HCT116 (cell line): ENCODE measurements around the gene RAD51AP2. TPM values are rescaled to one million over a fixed set of nuclear protein-coding genes. Genes with fewer than 3 reads are reported as not detected.

Experiments used
- ATAC-seq: fragments of 200-7000 bp; cut with Tn5 transposase; 2 replicates; pipeline ENCODE4 v1.9.1; 2020; ENCODE audit warnings: mild to moderate bottlenecking, moderate library complexity
- BruUV-seq: library from RNA; stranded (reverse); fragments of 400-500 nt; replicated peaks from 2 replicates; lab custom pipeline; 2021; lab: Mats Ljungman, UMichigan
- CTCF ChIA-PET: fragments of 300-600 bp; sonication (Branson Sonifier 250); formaldehyde crosslinking; loops from one replicate; lab custom pipeline; 2021; ENCODE audit warnings: antibody characterized with exemption; lab: Charles Lee
- POLR2A ChIA-PET: fragments of 300-600, 350-600 bp; sonication (Branson Sonifier 250); formaldehyde crosslinking; loops from one replicate; lab custom pipeline; 2021; ENCODE audit warnings: antibody characterized with exemption; lab: Charles Lee
- RAD21 ChIA-PET, 2 experiments: fragments of 300-600 bp; sonication (Branson Sonifier 250); formaldehyde crosslinking; loops; one replicate each; lab custom pipeline; 2023; ENCODE audit warnings: low total read pairs in 2 of 2; ENCODE audit not compliant: uncharacterized antibody in 2 of 2, unreplicated experiment in 2 of 2, low non-redundant PET in 1 of 2; lab: Charles Lee
- DNase-seq: peaks from one replicate; pipeline ENCODE4 v3.0.0-alpha.2; 2010; ENCODE audit warnings: low read depth, low spot score
- H2AFZ ChIP-seq: fragments of 200-600 bp; shearing (Covaris generic), sonication (generic); 2 replicates; pipeline ENCODE4 v1.6.1; 2017; ENCODE audit warnings: low read depth, mixed run types, mixed read lengths, antibody characterized with exemption, low read length; ENCODE audit not compliant: poor library complexity, severe bottlenecking
- H3K27ac ChIP-seq: 2 replicates; pipeline ENCODE4 v1.5.1; 2012; ENCODE audit warnings: low read depth, low read length
- H3K27me3 ChIP-seq: fragments of 200-600 bp; sonication (generic); 2 replicates; pipeline ENCODE4 v1.6.1; 2016; ENCODE audit warnings: mixed run types, low read length, mixed read lengths; ENCODE audit not compliant: insufficient read depth
- H3K36me3 ChIP-seq, 2 experiments: fragments of 200-500 bp in 1 of 2; fragments of 200-600 bp in 1 of 2; sonication (Bioruptor generic) in 1 of 2; sonication (generic) in 1 of 2; 2 replicates each; pipeline versions ENCODE4 v1.5.1 to v1.6.1; 2014 to 2016; ENCODE audit warnings: low read length in 2 of 2, inconsistent platforms in 1 of 2, mixed read lengths in 1 of 2, mixed run types in 1 of 2; ENCODE audit not compliant: insufficient read depth in 2 of 2, control insufficient read depth in 1 of 2
- H3K4me1 ChIP-seq, 2 experiments: fragments of 200-600 bp in 1 of 2; sonication (generic) in 1 of 2; 2 replicates each; pipeline versions ENCODE4 v1.5.1 to v1.6.1; 2012 to 2017; ENCODE audit warnings: low read length in 2 of 2, inconsistent platforms in 1 of 2, mild to moderate bottlenecking in 1 of 2, mixed read lengths in 1 of 2, mixed run types in 1 of 2, moderate library complexity in 1 of 2; ENCODE audit not compliant: insufficient read depth in 2 of 2, control insufficient read depth in 1 of 2
- H3K4me2 ChIP-seq: fragments of 200-600 bp; sonication (generic); 2 replicates; pipeline ENCODE4 v1.6.1; 2017; ENCODE audit warnings: mixed run types, low read length, mixed read lengths
- H3K4me3 ChIP-seq, 2 experiments: fragments of 200-600 bp in 1 of 2; sonication (generic) in 1 of 2; replicated peaks in 1 of 2; 2 replicates each; pipeline ENCODE4 v1.5.1; 2011 to 2016; ENCODE audit warnings: low read length in 2 of 2, control low read depth in 1 of 2, low read depth in 1 of 2, mild to moderate bottlenecking in 1 of 2, mixed read lengths in 1 of 2, mixed run types in 1 of 2
- H3K79me2 ChIP-seq: fragments of 200-600 bp; sonication (generic); 2 replicates; pipeline ENCODE4 v1.6.1; 2017; ENCODE audit warnings: mild to moderate bottlenecking, mixed run types, low read length, moderate library complexity, mixed read lengths; ENCODE audit not compliant: insufficient read depth
- H3K9ac ChIP-seq: fragments of 200-600 bp; sonication (generic); 2 replicates; pipeline ENCODE4 v1.6.1; 2016; ENCODE audit warnings: low read length, mixed read lengths
- H3K9me2 ChIP-seq: fragments of 200-600 bp; sonication (generic), shearing (Covaris generic); 2 replicates; pipeline ENCODE4 v1.6.1; 2017; ENCODE audit warnings: mixed run types, mild to moderate bottlenecking, moderate library complexity; ENCODE audit not compliant: insufficient read depth
- H3K9me3 ChIP-seq, 2 experiments: fragments of 200-500 bp in 1 of 2; fragments of 200-600 bp in 1 of 2; sonication (Bioruptor generic) in 1 of 2; sonication (generic) in 1 of 2; 2 replicates each; pipeline ENCODE4 v1.6.1; 2014 to 2017; ENCODE audit warnings: low read length in 2 of 2, mixed read lengths in 2 of 2, inconsistent platforms in 1 of 2, low read depth in 1 of 2, mild to moderate bottlenecking in 1 of 2, mixed run types in 1 of 2, moderate library complexity in 1 of 2; ENCODE audit not compliant: control insufficient read depth in 1 of 2, insufficient read depth in 1 of 2
- H4K20me1 ChIP-seq: fragments of 200-600 bp; sonication (generic), shearing (Covaris generic); 2 replicates; pipeline ENCODE4 v1.6.1; 2017; ENCODE audit warnings: mixed run types, mild to moderate bottlenecking, moderate library complexity; ENCODE audit not compliant: insufficient read depth
- CBX3 ChIP-seq: IDR thresholded peaks from 2 replicates; pipeline ENCODE4 v1.6.1; 2012; ENCODE audit warnings: low read depth
- EGR1 ChIP-seq: IDR thresholded peaks from 2 replicates; pipeline ENCODE4 v1.6.1; 2012; ENCODE audit warnings: low read depth
- EZH2phosphoT487 ChIP-seq: fragments of 200-600 bp; IDR thresholded peaks from 2 replicates; pipeline ENCODE4 v1.6.1; 2018; ENCODE audit warnings: antibody characterized with exemption, borderline replicate concordance
- FOSL1 ChIP-seq: IDR thresholded peaks from 2 replicates; pipeline ENCODE4 v1.6.1; 2012; ENCODE audit warnings: low read depth
- JUND ChIP-seq: IDR thresholded peaks from 2 replicates; pipeline ENCODE4 v1.6.1; 2012
- RAD21 ChIP-seq: IDR thresholded peaks from 2 replicates; pipeline ENCODE4 v1.6.1; 2012; ENCODE audit warnings: low read depth, mild to moderate bottlenecking
- SP1 ChIP-seq: IDR thresholded peaks from 2 replicates; pipeline ENCODE4 v1.6.1; 2012; ENCODE audit warnings: low read depth
- YY1 ChIP-seq: IDR thresholded peaks from 2 replicates; pipeline ENCODE4 v1.6.1; 2011; ENCODE audit warnings: low read length, low read depth, moderate library complexity, mild to moderate bottlenecking; ENCODE audit not compliant: insufficient replicate concordance; ENCODE audit errors: extremely low read depth
- ZNF274 ChIP-seq: fragments of 200-500 bp; sonication (Bioruptor generic); IDR thresholded peaks from 2 replicates; pipeline ENCODE4 v1.6.1; 2014; ENCODE audit warnings: mild to moderate bottlenecking, low read depth, low read length, inconsistent platforms
- intact Hi-C: fragments of 100-400 bp; cut with micrococcal nuclease; formaldehyde crosslinking; loops from 2 replicates; pipeline ENCODE4 v1.10.0; 2022
- total RNA-seq: library from RNA; stranded (reverse); gene quantifications from one replicate; pipeline ENCODE4 v1.2.1, GENCODE V29; 2021; ENCODE audit not compliant: unreplicated experiment
- TF ChIP-seq, protein P1 (sequence below): IDR thresholded peaks from 2 replicates; pipeline ENCODE4 v1.6.1; 2012
- TF ChIP-seq, protein P2 (sequence below), 3 experiments: fragments of 200-600 bp in 1 of 3; sonication (generic) in 1 of 3; IDR thresholded peaks in 2 of 3; conservative IDR thresholded peaks in 1 of 3; 2 replicates each; pipeline ENCODE4 v1.5.1; 2012 to 2017; ENCODE audit warnings: low read depth in 2 of 3, low read length in 2 of 3, antibody characterized with exemption in 1 of 3, borderline replicate concordance in 1 of 3, control low read depth in 1 of 3, mild to moderate bottlenecking in 1 of 3, mixed read lengths in 1 of 3, mixed run types in 1 of 3, moderate library complexity in 1 of 3; ENCODE audit not compliant: insufficient read depth in 1 of 3

Gene RAD51AP2
- total RNA-seq, 1 experiment from 2014 or later, result 0.10 TPM

DNA sequence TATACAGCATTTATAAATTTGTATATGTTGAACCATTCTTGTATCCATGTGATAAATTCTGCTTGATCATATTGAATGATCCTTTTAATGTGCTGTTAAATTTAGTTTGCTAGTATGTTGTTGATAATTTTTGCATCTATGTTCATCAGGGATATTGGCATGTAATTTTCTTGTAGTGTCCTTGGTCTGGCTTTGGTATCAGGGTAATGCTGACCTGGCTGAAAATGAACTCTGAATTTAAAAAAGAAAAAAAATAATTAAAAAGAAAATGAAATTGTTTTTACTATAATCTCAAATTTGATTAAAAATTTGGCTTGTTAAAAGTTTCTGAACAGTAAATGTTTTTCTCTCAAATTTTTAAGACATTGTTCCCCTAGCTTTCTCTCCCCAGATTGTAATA lies 46.3 kb downstream of the RAD51AP2 start:
- CTCF ChIA-PET, result no interaction called here
- no peak for TF ChIP-seq YY1
- TF ChIP-seq ZNF274, result no peak
- TF ChIP-seq FOSL1, result no peak
- TF ChIP-seq, protein P1, sequence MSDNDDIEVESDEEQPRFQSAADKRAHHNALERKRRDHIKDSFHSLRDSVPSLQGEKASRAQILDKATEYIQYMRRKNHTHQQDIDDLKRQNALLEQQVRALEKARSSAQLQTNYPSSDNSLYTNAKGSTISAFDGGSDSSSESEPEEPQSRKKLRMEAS, result no peak
- TF ChIP-seq SP1, result no peak
- TF ChIP-seq EGR1, result no peak
- no peak for TF ChIP-seq JUND
- TF ChIP-seq RAD21, result no peak
- RAD21 ChIA-PET, result no interaction called here
- Histone ChIP-seq H2AFZ (no peak overlapping the region), H3K9ac (no peak overlapping the region), H3K4me2 (no peak overlapping the region), H3K36me3 (no peaks in the 10 kb centered on the region), H3K27me3 (no peaks in the 10 kb centered on the region), H3K9me2 (no peaks in the 10 kb centered on the region), H3K27ac (no peak overlapping the region), H3K4me1 (no peaks in the 10 kb centered on the region), H4K20me1 (no peaks in the 10 kb centered on the region), H3K79me2 (no peaks in the 10 kb centered on the region), H3K9me3 (peaks cover 5 to 23% of the 10 kb centered on the region in 2 experiments; a peak in 2 of 4 replicates), H3K4me3 (no peak overlapping the region)
- BruUV-seq, result no TSS peak
- intact Hi-C loops, result loop anchor here (1.0 to 10.0 kb wide), 6 partner anchors 101 to 907 kb away; no protein-coding TSS in a partner anchor
- DNase-seq, result no peak
- ATAC-seq, result no peak
- POLR2A ChIA-PET, result no interaction called here

DNA sequence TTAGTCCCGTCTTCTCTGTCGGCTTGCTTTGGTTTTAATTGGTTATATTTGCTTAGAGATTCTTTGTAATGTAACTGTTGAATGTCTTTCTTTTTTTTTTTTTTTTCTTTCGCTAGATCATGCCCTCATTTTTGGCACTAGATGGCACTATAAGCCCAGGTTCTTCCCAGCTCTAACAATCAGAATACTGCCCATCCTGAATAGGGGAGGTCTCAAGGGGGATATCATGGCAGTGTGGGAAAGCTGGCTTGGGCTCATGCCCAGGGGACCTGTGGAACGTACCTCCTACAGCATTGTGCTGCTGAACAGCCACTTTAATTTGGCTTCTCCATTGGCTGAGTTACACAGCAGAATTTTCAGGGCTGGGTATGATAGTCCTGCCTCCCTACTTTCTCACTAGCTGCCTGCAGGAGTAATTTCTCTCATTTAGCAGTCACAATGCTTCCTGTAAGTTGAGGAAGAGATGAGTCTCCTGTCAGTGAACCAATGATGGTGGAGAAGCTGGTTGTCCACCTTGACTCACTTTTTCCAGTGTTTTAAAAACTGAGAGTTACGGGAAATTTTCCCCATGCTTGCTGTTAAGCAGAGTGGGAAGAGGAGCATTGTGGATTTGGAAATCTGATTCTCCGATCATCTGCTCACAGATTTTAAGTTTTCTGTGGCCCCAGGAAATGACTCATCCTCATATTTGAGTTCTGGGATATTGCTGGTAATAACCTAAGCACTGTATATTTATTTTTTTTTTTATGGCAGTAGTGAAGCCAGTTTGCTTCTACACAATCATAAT lies 47.2 kb downstream of the RAD51AP2 start:
- TF ChIP-seq CBX3 (peak; percentile 97), RAD21 (peak; percentile 88), EZH2phosphoT487 (no peak), FOSL1 (0 out of 2 replicates have a peak, but pooled peaks have one; percentile 15)
- TF ChIP-seq, protein P2, sequence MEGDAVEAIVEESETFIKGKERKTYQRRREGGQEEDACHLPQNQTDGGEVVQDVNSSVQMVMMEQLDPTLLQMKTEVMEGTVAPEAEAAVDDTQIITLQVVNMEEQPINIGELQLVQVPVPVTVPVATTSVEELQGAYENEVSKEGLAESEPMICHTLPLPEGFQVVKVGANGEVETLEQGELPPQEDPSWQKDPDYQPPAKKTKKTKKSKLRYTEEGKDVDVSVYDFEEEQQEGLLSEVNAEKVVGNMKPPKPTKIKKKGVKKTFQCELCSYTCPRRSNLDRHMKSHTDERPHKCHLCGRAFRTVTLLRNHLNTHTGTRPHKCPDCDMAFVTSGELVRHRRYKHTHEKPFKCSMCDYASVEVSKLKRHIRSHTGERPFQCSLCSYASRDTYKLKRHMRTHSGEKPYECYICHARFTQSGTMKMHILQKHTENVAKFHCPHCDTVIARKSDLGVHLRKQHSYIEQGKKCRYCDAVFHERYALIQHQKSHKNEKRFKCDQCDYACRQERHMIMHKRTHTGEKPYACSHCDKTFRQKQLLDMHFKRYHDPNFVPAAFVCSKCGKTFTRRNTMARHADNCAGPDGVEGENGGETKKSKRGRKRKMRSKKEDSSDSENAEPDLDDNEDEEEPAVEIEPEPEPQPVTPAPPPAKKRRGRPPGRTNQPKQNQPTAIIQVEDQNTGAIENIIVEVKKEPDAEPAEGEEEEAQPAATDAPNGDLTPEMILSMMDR (IDR thresholded peaks at IDR 0.05 in 2 of 3, conservative IDR thresholded peaks at IDR 0.05 in 1 of 3; ENCODE audit: borderline replicate concordance in 1 of 3, insufficient read depth in 1 of 3, low read depth in 2 of 3, low read length in 2 of 3), result peak; percentile 64 to 88 (median 82)
- TF ChIP-seq, all 23 proteins: peak for 4
- no peak overlapping the region for H2AFZ ChIP-seq

More for the DNA sequence above, 47.2 kb downstream of the RAD51AP2 start:
- intact Hi-C loops, result loop anchor here (1.0 to 10.0 kb wide), 6 partner anchors 102 to 908 kb away; no protein-coding TSS in a partner anchor
- no peak overlapping the region for H3K9ac ChIP-seq
- H3K4me3 ChIP-seq, result no peak overlapping the region
- no peak overlapping the region for H3K4me2 ChIP-seq
- no peaks in the 10 kb centered on the region for H3K79me2 ChIP-seq
- POLR2A ChIA-PET, result interaction anchor here (0.5 to 0.7 kb wide), 2 partner anchors 27 to 200 kb away, joined by 3 read pairs; no protein-coding TSS in a partner anchor
- no peaks in the 10 kb centered on the region for H3K36me3 ChIP-seq
- DNase-seq (peak; percentile 44), ATAC-seq (peak; percentile 83)
- RAD21 ChIA-PET, result interaction anchor here in 1 of 2 experiments (0.7 to 1.7 kb wide), 2 partner anchors 200 to 466 kb away, joined by 3 to 11 read pairs; no protein-coding TSS in a partner anchor
- no peaks in the 10 kb centered on the region for H3K27me3 ChIP-seq
- H3K9me2 ChIP-seq, result no peaks in the 10 kb centered on the region
- H3K4me1 ChIP-seq, result no peaks in the 10 kb centered on the region
- no peaks in the 10 kb centered on the region for H4K20me1 ChIP-seq
- H3K9me3 ChIP-seq, result peaks cover 5 to 23% of the 10 kb centered on the region in 2 experiments; a peak in 2 of 4 replicates
- CTCF ChIA-PET, result interaction anchor here (0.7 to 1.9 kb wide), 4 partner anchors 9 to 200 kb away, joined by 3 to 36 read pairs (median 4); no protein-coding TSS in a partner anchor
- BruUV-seq, result no TSS peak
- no peak overlapping the region for H3K27ac ChIP-seq
